ENCODE measurements around the gene ZP3.
"Not testable (repeated sequence)": the region's sequence is repeated elsewhere in the genome, so short reads cannot be mapped to it uniquely, and the experiment has no call there.

ZP3 gene

GRCh38 chr7:76485822-76486610, 61.3 kb downstream of the ZP3 start:
- DNase-seq (ENCODE audit: low read depth in 2 of 2) = not testable (repeated sequence)

- not testable (repeated sequence) for DNase-seq (ENCODE audit: low read depth in 2 of 2)
Observed at GRCh38 chr7:76486618-76487017, 61.9 kb downstream of the ZP3 start.

DNA sequence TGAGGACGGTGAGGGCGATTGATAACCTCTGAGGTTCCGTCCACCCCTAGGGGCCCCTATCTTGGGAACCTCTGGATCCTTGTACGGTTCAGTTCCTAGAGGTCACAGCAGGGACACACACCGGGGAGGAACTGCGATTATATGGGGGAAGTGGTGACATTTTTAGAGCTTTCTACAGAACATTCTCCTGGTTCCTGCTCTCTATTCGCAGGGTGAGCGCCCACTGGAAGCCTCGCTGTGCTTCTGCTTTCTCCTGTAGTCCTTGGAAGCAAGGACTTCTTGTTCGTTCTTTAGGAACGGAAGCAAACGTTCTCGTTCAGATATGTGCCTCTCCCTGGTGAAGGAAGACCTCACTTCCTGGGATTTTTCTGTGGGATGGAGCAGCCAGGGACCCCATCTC, 63.2 kb downstream of the ZP3 start:
- DNase-seq (ENCODE audit: low read depth in 2 of 2) = not testable (repeated sequence)
